Gastrocnemius medialis (tissue), 4 donors: ENCODE measurements around the gene CHAF1B. TPM values are rescaled to one million over a fixed set of nuclear protein-coding genes. Genes with fewer than 3 reads are reported as not detected.
A peak's percentile ranks its signal among the peaks of the same experiment; 100 is the strongest.

Experiments used
- ATAC-seq, 2 donors: fragments of 150-250 bp; one replicate each; pipeline ENCODE4 v1.9.1; 2016
- DNase-seq, 2 donors: peaks; one replicate each; pipeline ENCODE4 v3.0.0-alpha.2; 2019
- H3K27ac ChIP-seq, 4 donors: fragments of 200-600 bp; sonication (generic); 1 replicate in 1 of 4; 2 replicates in 3 of 4; pipeline ENCODE4 v1.5.1; 2016 to 2018; ENCODE audit warnings: mild to moderate bottlenecking in 2 of 4, moderate library complexity in 1 of 4
- H3K27me3 ChIP-seq, 3 donors: fragments of 200-600 bp; sonication (generic) in 2 of 3; 1 replicate in 1 of 3; 2 replicates in 2 of 3; pipeline versions ENCODE4 v1.5.1 to v1.6.0; 2016 to 2019; ENCODE audit warnings: mild to moderate bottlenecking in 1 of 3, moderate library complexity in 1 of 3
- H3K36me3 ChIP-seq, 2 donors: fragments of 200-600 bp; sonication (generic) in 1 of 2; one replicate each; pipeline ENCODE4 v1.5.1; 2017 to 2018
- H3K4me1 ChIP-seq, 2 donors: fragments of 200-600 bp; sonication (generic) in 1 of 2; one replicate each; pipeline ENCODE4 v1.5.1; 2016 to 2017; ENCODE audit warnings: mild to moderate bottlenecking in 2 of 2
- H3K4me3 ChIP-seq, 4 donors: fragments of 200-600 bp; sonication (generic) in 3 of 4; 1 replicate in 1 of 4; 2 replicates in 3 of 4; pipeline ENCODE4 v1.5.1; 2016 to 2019; ENCODE audit warnings: mild to moderate bottlenecking in 2 of 4
- H3K9me3 ChIP-seq, 3 donors: fragments of 200-600 bp; sonication (generic) in 2 of 3; 1 replicate in 1 of 3; 2 replicates in 2 of 3; pipeline ENCODE4 v1.5.1; 2016 to 2019
- POLR2A ChIP-seq, 2 donors: fragments of 450-650 bp; IDR thresholded peaks; one replicate each; pipeline ENCODE4 v1.6.1; 2017; ENCODE audit warnings: antibody characterized with exemption in 2 of 2, mild to moderate bottlenecking in 2 of 2, moderate library complexity in 2 of 2
- in situ Hi-C, 4 donors: fragments of 200-750 bp; cut with MboI; loops; one replicate each; pipeline versions ENCODE4 v1.15.0 to v1.8.0; 2017; ENCODE audit warnings: low sequenced_read_pairs in 4 of 4
- intact Hi-C: fragments of 100-400 bp; cut with DNase I; formaldehyde crosslinking; loops from one replicate; pipeline ENCODE4 v1.15.1; 2023; ENCODE audit warnings: low total_unique reads
- total RNA-seq, 4 donors: library from RNA; depleted of rRNA; stranded (reverse); fragments of >200 nt; gene quantifications; one replicate each; pipeline versions ENCODE4 v1.1.0 to v1.2.3, GENCODE V29; 2016
- TF ChIP-seq, protein P1 (sequence below), 5 experiments: fragments of 450-650 bp in 3 of 5; fragments of 200-600 bp in 2 of 5; sonication (generic) in 2 of 5; IDR thresholded peaks in 4 of 5; conservative IDR thresholded peaks in 1 of 5; 1 replicate in 4 of 5; 2 replicates in 1 of 5; pipeline ENCODE4 v1.5.1; 2016 to 2019; ENCODE audit warnings: antibody characterized with exemption in 5 of 5, mild to moderate bottlenecking in 3 of 5, moderate library complexity in 3 of 5

CHAF1B gene
- total RNA-seq, 4 donors from 2014 or later: 2.5 to 20.2 (median 7.4) TPM

DNA sequence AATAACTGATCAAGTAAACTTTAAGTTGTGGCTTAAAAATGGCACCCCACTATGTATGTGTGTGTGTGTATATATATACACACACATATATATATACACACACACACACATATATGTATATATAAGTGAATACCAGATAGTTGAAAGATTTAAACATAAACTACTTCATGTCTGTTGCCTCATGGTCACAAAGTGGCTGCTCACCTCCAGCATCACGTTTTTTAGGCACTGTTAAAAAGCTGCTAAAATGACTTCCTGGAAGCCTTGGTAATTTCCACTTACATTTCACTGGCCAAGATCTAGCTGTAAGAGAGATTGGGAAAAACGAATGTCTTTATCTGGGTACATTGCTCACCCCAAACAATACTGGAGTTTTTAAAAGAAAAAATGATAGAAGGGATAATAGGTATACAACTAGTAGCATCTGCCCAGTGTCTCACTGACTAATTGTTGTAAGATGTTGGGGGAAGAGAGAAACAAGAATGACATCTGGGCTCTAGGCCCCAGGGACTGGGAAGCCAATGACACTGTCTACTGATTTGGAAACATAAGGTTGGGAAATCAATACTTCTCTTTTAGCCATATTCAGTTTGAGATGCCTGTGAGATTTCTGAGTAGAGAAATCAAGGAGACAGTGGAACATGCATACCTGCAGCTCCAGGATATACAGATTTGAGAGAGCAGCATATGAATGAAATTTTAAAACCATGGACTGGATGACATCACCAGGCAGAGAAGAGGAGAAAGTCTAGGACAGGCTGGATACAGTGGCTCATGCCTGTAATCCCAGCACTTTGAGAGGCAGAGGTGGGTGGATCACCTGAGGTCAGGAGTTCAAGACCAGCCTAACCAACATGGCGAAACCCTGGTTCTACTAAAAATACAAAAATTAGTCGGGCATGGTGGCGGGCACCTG lies 51.9 kb downstream of the CHAF1B start:
- Histone ChIP-seq H3K4me3 (no peak overlapping the region), H3K27ac (peak overlapping the region in 2 of 4 donors; percentile 18 to 28), H3K4me1 (no peaks in the 10 kb centered on the region), H3K36me3 (no peaks in the 10 kb centered on the region), H3K9me3 (no peaks in the 10 kb centered on the region), H3K27me3 (no peaks in the 10 kb centered on the region)
- in situ Hi-C loops: no loop called here
- DNase-seq (no peak), ATAC-seq (peak in 1 of 2 donors; percentile 21)
- TF ChIP-seq, protein P1, sequence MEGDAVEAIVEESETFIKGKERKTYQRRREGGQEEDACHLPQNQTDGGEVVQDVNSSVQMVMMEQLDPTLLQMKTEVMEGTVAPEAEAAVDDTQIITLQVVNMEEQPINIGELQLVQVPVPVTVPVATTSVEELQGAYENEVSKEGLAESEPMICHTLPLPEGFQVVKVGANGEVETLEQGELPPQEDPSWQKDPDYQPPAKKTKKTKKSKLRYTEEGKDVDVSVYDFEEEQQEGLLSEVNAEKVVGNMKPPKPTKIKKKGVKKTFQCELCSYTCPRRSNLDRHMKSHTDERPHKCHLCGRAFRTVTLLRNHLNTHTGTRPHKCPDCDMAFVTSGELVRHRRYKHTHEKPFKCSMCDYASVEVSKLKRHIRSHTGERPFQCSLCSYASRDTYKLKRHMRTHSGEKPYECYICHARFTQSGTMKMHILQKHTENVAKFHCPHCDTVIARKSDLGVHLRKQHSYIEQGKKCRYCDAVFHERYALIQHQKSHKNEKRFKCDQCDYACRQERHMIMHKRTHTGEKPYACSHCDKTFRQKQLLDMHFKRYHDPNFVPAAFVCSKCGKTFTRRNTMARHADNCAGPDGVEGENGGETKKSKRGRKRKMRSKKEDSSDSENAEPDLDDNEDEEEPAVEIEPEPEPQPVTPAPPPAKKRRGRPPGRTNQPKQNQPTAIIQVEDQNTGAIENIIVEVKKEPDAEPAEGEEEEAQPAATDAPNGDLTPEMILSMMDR (IDR thresholded peaks at IDR 0.05 in 4 of 5, conservative IDR thresholded peaks at IDR 0.05 in 1 of 5): no peak
- TF ChIP-seq POLR2A (IDR thresholded peaks at IDR 0.05): no peak
- intact Hi-C loops: no loop called here

- no peaks in the 10 kb centered on the region for H3K4me1 ChIP-seq
- no peaks in the 10 kb centered on the region for H3K27me3 ChIP-seq
- TF ChIP-seq, protein P1 (IDR thresholded peaks at IDR 0.05 in 4 of 5, conservative IDR thresholded peaks at IDR 0.05 in 1 of 5): no peak
- TF ChIP-seq POLR2A (IDR thresholded peaks at IDR 0.05): no peak
- peak overlapping the region in 2 of 4 donors; percentile 18 to 28 for H3K27ac ChIP-seq
- DNase-seq (no peak), ATAC-seq (peak; percentile 69 to 72)
- no peaks in the 10 kb centered on the region for H3K9me3 ChIP-seq
- intact Hi-C loops: no loop called here
- in situ Hi-C loops: no loop called here
- H3K4me3 ChIP-seq: no peak overlapping the region
- no peaks in the 10 kb centered on the region for H3K36me3 ChIP-seq
These were observed 52.5 kb downstream of the CHAF1B start for GRCh38 chr21:36437745-36438128.

- Histone ChIP-seq H3K9me3 (no peaks in the 10 kb centered on the region), H3K36me3 (no peaks in the 10 kb centered on the region), H3K4me3 (no peak overlapping the region), H3K27me3 (no peaks in the 10 kb centered on the region), H3K27ac (no peak overlapping the region), H3K4me1 (peaks cover 0 to 5% of the 10 kb centered on the region in 2 donors)
- no peak for TF ChIP-seq POLR2A (IDR thresholded peaks at IDR 0.05)
- TF ChIP-seq, protein P1 (IDR thresholded peaks at IDR 0.05 in 4 of 5, conservative IDR thresholded peaks at IDR 0.05 in 1 of 5): no peak
- intact Hi-C loops (no loop called here), in situ Hi-C loops (no loop called here)
- ATAC-seq (no peak), DNase-seq (no peak)
These were observed 56.5 kb downstream of the CHAF1B start for GRCh38 chr21:36441715-36442114.

DNA sequence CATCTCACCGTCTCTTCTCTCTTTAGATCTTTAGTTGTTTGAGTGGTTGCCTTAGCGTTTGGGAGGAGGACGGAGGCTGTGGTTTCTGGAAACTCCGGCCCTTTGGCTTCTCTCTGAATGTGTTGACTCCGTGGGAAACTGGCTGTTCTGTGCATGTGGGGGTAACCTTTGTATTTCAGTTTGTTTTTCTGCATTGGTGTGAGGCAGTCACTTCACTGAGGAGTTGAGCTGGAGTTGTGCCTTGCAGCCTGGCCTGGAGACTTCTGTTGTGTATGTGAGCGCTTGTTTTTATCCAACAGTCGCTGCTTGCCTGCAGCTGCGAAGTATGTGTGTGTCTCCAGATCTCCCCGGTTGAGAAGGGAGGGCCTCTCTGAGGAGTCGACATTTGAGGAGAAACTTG lies 61.1 kb downstream of the CHAF1B start:
- TF ChIP-seq, protein P1 (IDR thresholded peaks at IDR 0.05 in 4 of 5, conservative IDR thresholded peaks at IDR 0.05 in 1 of 5): no peak
- TF ChIP-seq POLR2A (IDR thresholded peaks at IDR 0.05): no peak

More for the DNA sequence above, 61.1 kb downstream of the CHAF1B start:
- Histone ChIP-seq H3K27me3 (no peaks in the 10 kb centered on the region), H3K4me1 (peaks cover 0 to 5% of the 10 kb centered on the region in 2 donors), H3K27ac (no peak overlapping the region), H3K4me3 (no peak overlapping the region), H3K36me3 (no peaks in the 10 kb centered on the region), H3K9me3 (no peaks in the 10 kb centered on the region)
- DNase-seq: no peak
- in situ Hi-C loops: no loop called here
- intact Hi-C loops: no loop called here
- no peak for ATAC-seq
